DND-41 (cell line): ENCODE measurements around the gene LRP6.
"Not testable (repeated sequence)": the region's sequence is repeated elsewhere in the genome, so short reads cannot be mapped to it uniquely, and the experiment has no call there.

ENCODE experiments used
- ATAC-seq: fragments of 200-7000 bp; cut with Tn5 transposase; 3 replicates; pipeline ENCODE4 v1.9.1; 2021; ENCODE audit warnings: low read depth; ENCODE audit not compliant: insufficient read depth
- DNase-seq: peaks from one replicate; pipeline ENCODE4 v3.0.0-alpha.2; 2020
- H2AFZ ChIP-seq: 2 replicates; pipeline ENCODE4 v1.6.0; 2012; ENCODE audit warnings: low read depth, low read length
- H3K27ac ChIP-seq: 2 replicates; pipeline ENCODE4 v1.5.1; 2012; ENCODE audit warnings: low read length, inconsistent platforms
- H3K27me3 ChIP-seq: fragments of 200-600 bp; sonication (generic); 2 replicates; pipeline ENCODE4 v1.6.0; 2012; ENCODE audit warnings: low read length, mild to moderate bottlenecking, inconsistent platforms; ENCODE audit not compliant: insufficient read depth, poor library complexity
- H3K36me3 ChIP-seq: 2 replicates; pipeline ENCODE4 v1.5.1; 2012; ENCODE audit warnings: low read length, inconsistent platforms; ENCODE audit not compliant: insufficient read depth
- H3K4me1 ChIP-seq: 2 replicates; pipeline ENCODE4 v1.5.1; 2012; ENCODE audit warnings: mild to moderate bottlenecking, low read length; ENCODE audit not compliant: insufficient read depth
- H3K4me2 ChIP-seq: 2 replicates; pipeline ENCODE4 v1.6.0; 2012; ENCODE audit warnings: mild to moderate bottlenecking, moderate library complexity, low read length, inconsistent platforms; ENCODE audit not compliant: insufficient read depth
- H3K4me3 ChIP-seq, 2 experiments: fragments of 200-600 bp in 1 of 2; shearing (Covaris generic) in 1 of 2; 2 replicates each; pipeline ENCODE4 v1.5.1; 2012 to 2016; ENCODE audit warnings: inconsistent platforms in 2 of 2, low read length in 2 of 2, mild to moderate bottlenecking in 2 of 2, low read depth in 1 of 2, moderate library complexity in 1 of 2
- H3K79me2 ChIP-seq: 2 replicates; pipeline ENCODE4 v1.6.0; 2012; ENCODE audit warnings: low read length, inconsistent platforms; ENCODE audit not compliant: insufficient read depth
- H3K9ac ChIP-seq: 2 replicates; pipeline ENCODE4 v1.6.0; 2012; ENCODE audit warnings: low read depth, mild to moderate bottlenecking, inconsistent platforms, low read length, moderate library complexity
- H3K9me3 ChIP-seq: 2 replicates; pipeline ENCODE4 v1.5.1; 2012; ENCODE audit warnings: low read length, moderate library complexity, mild to moderate bottlenecking, inconsistent platforms; ENCODE audit not compliant: insufficient read depth, severe bottlenecking
- H4K20me1 ChIP-seq: 2 replicates; pipeline ENCODE4 v1.6.0; 2012; ENCODE audit warnings: low read length; ENCODE audit not compliant: insufficient read depth
- EZH2 ChIP-seq: IDR thresholded peaks from 3 replicates; pipeline ENCODE4 v1.6.1; 2012; ENCODE audit warnings: borderline replicate concordance, low read depth, mild to moderate bottlenecking, moderate library complexity, low read length, inconsistent platforms; ENCODE audit not compliant: severe bottlenecking
- TF ChIP-seq, protein P1 (sequence below): IDR thresholded peaks from 2 replicates; pipeline ENCODE4 v1.5.1; 2012; ENCODE audit warnings: borderline replicate concordance, low read length, moderate library complexity, mild to moderate bottlenecking; ENCODE audit not compliant: poor library complexity, severe bottlenecking; ENCODE audit errors: extremely low read depth

The LRP6 gene

GRCh38 chr12:12121061-12121460 is 145.8 kb downstream of the LRP6 start:
- H3K79me2 ChIP-seq: no peaks in the 10 kb centered on the region
- peaks cover 25% of the 10 kb centered on the region; the same call in 1 of the 2 replicates for H3K36me3 ChIP-seq
- ATAC-seq (no peak), DNase-seq (no peak)
- H3K4me1 ChIP-seq: no peaks in the 10 kb centered on the region
- H3K9ac ChIP-seq: no peak overlapping the region
- no peak overlapping the region for H3K4me2 ChIP-seq
- H3K4me3 ChIP-seq: no peak overlapping the region
- no peaks in the 10 kb centered on the region for H3K27me3 ChIP-seq
- no peak overlapping the region for H3K27ac ChIP-seq
- no peak overlapping the region for H2AFZ ChIP-seq
- H4K20me1 ChIP-seq: no peaks in the 10 kb centered on the region
- no peak for TF ChIP-seq EZH2
- TF ChIP-seq, protein P1, sequence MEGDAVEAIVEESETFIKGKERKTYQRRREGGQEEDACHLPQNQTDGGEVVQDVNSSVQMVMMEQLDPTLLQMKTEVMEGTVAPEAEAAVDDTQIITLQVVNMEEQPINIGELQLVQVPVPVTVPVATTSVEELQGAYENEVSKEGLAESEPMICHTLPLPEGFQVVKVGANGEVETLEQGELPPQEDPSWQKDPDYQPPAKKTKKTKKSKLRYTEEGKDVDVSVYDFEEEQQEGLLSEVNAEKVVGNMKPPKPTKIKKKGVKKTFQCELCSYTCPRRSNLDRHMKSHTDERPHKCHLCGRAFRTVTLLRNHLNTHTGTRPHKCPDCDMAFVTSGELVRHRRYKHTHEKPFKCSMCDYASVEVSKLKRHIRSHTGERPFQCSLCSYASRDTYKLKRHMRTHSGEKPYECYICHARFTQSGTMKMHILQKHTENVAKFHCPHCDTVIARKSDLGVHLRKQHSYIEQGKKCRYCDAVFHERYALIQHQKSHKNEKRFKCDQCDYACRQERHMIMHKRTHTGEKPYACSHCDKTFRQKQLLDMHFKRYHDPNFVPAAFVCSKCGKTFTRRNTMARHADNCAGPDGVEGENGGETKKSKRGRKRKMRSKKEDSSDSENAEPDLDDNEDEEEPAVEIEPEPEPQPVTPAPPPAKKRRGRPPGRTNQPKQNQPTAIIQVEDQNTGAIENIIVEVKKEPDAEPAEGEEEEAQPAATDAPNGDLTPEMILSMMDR: no peak
- no peaks in the 10 kb centered on the region for H3K9me3 ChIP-seq

DNA sequence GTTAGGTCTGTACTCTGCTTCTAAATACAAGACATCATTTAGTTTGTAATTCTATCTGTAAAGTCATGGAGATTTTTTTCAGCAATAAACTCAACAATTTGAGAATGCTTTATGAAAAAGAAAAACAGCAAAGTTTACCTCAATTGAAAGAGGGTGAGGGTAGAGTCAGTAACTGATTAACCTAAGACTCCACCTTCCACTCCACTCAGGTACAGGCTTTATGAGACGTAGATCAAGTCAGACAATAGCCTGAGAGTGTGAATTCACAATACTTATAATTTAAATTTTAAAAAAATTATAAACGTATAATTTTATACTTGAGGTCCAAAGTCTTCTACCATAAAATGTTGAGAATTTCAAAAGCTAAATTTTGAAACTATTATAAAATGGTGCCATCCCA is 150.2 kb downstream of the LRP6 start:
- Histone ChIP-seq H3K4me1 (no peaks in the 10 kb centered on the region), H3K36me3 (peaks cover 5% of the 10 kb centered on the region; the same call in 1 of the 2 replicates), H3K27me3 (no peaks in the 10 kb centered on the region), H3K9ac (no peak overlapping the region), H3K4me3 (no peak overlapping the region), H2AFZ (no peak overlapping the region), H3K9me3 (no peaks in the 10 kb centered on the region), H3K79me2 (no peaks in the 10 kb centered on the region), H3K27ac (no peak overlapping the region), H4K20me1 (no peaks in the 10 kb centered on the region), H3K4me2 (no peak overlapping the region)
- ATAC-seq (no peak), DNase-seq (no peak)
- no peak for TF ChIP-seq EZH2
- TF ChIP-seq, protein P1: no peak

DNA sequence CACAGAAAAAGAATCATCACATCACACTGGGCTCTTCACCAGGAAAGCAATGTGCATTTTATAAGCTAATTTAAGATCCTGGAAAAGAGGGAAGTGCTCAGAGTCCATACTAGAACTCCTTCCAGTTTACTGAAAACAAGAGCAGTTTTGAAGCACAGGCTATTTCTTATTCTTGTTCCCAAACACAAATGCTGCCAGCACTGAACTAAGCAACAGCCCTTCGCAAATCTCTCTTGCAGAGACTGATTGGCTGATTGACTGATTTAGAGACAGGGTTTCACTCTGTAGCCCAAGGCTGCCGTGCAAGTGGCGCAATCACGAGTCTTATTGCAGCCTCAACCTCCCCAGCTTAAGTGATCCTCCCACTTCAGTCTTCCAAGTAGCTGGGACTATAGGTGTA is 151.3 kb downstream of the LRP6 start:
- TF ChIP-seq, protein P1: no peak
- TF ChIP-seq EZH2: no peak
- Histone ChIP-seq H3K9me3 (no peaks in the 10 kb centered on the region), H3K4me1 (no peaks in the 10 kb centered on the region), H3K27me3 (no peaks in the 10 kb centered on the region), H3K27ac (no peak overlapping the region), H3K36me3 (no peaks in the 10 kb centered on the region), H3K9ac (no peak overlapping the region), H4K20me1 (no peaks in the 10 kb centered on the region), H2AFZ (no peak overlapping the region), H3K4me2 (no peak overlapping the region), H3K79me2 (no peaks in the 10 kb centered on the region), H3K4me3 (no peak overlapping the region)
- ATAC-seq: no peak
- no peak for DNase-seq

- H3K27me3 ChIP-seq, H2AFZ ChIP-seq, H3K9ac ChIP-seq, H3K36me3 ChIP-seq, ATAC-seq, H3K4me1 ChIP-seq, H3K79me2 ChIP-seq, H3K4me2 ChIP-seq, DNase-seq, H3K27ac ChIP-seq, H3K4me3 ChIP-seq, H4K20me1 ChIP-seq: not testable (repeated sequence)
- H3K9me3 ChIP-seq: peaks cover 12% of the 10 kb centered on the region
These were observed 155.8 kb downstream of the LRP6 start for GRCh38 chr12:12110923-12111555.
